ENCODE measurements around the gene HOXD8.

GRCh38 chr2:176124110-176124946, 5.2 kb upstream of the HOXD8 start:
- TF ChIP-seq BHLHE40 (IDR thresholded peaks at IDR 0.05; ENCODE audit: borderline replicate concordance) (no peak), ZNF384 (IDR thresholded peaks at IDR 0.05) (no peak), HDGF (IDR thresholded peaks at IDR 0.05; ENCODE audit: borderline replicate concordance) (no peak), ARNT (IDR thresholded peaks at IDR 0.05) (no peak)
